ENCODE measurements around the gene FREM1.

The FREM1 gene

DNA sequence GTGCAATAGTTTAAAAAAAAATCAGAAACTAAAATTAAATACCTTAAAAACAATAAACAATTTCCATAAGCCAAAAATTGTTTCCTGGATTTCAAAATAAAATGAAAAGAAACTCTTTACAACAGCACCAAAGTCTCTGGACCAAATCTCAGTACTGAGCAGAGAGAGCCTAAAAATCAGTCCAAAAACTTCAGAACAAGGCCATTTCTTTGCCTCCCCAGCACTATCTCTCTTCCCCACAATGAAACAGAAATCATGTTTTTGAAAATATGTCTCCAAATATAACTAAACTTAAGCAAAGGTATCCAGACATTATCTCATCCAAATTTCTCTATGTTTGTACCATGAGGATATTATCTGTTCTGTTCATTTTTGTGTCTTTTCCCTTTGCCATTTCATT is 1.0 kb downstream of the FREM1 start:
- TF ChIP-seq ZFX (IDR thresholded peaks at IDR 0.05; ENCODE audit: borderline replicate concordance): no peak
- TF ChIP-seq, protein P1, sequence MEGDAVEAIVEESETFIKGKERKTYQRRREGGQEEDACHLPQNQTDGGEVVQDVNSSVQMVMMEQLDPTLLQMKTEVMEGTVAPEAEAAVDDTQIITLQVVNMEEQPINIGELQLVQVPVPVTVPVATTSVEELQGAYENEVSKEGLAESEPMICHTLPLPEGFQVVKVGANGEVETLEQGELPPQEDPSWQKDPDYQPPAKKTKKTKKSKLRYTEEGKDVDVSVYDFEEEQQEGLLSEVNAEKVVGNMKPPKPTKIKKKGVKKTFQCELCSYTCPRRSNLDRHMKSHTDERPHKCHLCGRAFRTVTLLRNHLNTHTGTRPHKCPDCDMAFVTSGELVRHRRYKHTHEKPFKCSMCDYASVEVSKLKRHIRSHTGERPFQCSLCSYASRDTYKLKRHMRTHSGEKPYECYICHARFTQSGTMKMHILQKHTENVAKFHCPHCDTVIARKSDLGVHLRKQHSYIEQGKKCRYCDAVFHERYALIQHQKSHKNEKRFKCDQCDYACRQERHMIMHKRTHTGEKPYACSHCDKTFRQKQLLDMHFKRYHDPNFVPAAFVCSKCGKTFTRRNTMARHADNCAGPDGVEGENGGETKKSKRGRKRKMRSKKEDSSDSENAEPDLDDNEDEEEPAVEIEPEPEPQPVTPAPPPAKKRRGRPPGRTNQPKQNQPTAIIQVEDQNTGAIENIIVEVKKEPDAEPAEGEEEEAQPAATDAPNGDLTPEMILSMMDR (IDR thresholded peaks at IDR 0.05): no peak
- H3K27ac ChIP-seq: peak overlapping the region; percentile 55

DNA sequence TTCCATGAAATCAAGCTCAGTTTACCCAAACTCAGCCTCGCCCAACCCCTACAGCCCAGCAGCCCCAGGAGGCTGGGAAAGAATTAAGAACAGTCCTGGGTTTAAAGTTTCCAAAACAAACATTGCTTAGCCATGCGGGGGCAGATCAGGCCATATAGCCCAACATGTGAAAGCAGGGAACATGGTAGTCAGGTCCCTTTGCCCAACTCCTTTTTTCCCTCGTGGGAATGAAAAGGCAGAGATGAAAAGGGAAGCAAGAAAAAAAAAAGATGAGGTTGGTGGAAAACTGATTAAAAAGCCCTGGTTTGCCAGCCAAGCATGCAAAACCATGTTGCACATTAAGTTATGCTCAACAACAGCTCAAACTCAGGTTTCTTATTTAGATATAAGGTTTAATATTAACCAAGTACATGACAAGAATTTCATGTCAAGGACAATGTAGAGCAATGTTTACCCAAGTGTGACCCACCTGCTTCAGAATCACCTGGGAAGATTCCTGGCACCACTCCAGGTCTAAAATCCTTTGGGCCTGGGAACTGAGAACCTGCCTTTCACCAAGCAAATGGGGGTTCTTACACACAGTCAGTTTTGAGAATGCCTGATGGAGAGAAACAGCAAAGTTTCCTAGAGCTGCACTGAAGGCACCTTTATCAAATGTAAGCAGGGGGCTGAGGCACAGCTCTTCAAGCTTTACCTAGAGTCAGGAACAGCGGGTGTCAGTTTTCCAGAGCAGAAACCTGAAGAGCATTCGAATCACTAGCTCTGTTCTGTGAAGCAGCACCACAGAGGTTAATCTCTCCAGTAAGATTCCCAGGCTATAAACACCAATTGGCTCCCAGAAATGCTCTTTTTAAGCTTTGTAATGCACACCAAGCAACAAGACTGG is 1.7 kb downstream of the FREM1 start:
- TF ChIP-seq, protein P1 (IDR thresholded peaks at IDR 0.05): no peak
- no peak for TF ChIP-seq ZFX (IDR thresholded peaks at IDR 0.05; ENCODE audit: borderline replicate concordance)
- H3K27ac ChIP-seq: peak overlapping the region; percentile 55

DNA sequence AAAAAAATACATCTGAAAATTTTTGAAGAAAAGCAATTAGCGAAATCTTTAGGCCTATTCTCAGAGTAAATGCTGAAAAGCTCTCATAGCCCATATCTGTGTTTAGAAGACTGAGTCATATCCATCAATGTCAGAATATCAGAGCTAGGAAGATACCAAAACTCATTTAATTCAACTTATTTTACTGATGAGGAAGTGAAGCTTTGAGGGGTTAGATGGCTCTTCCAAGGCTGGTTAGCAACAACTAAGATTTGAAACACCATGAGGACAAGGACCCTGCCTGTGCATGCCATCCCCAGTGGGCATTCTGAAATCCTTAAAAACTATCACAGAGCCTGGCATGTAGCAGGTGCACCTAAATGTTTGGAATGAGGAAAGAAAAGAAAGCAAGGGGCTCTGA is 2.5 kb downstream of the FREM1 start:
- peak overlapping the region; percentile 55 for H3K27ac ChIP-seq
- TF ChIP-seq, protein P1 (IDR thresholded peaks at IDR 0.05): no peak
- TF ChIP-seq ZFX (IDR thresholded peaks at IDR 0.05; ENCODE audit: borderline replicate concordance): no peak

DNA sequence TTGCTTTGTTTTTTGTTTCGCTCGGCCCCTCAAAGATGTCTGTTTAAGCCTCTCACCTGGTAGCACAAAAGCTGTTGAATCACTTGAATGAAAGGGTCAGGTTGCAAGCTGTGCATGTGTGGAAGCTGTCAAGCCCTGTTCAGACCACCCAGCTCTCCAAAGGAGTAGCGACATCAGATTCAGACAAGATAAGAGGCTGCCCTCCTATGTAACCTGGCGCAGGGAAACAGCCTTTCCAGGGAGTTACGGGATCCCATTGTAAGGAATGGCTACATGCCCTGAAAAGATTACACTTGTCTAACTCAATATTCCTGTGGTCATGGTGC is 2.9 kb downstream of the FREM1 start:
- H3K27ac ChIP-seq: no peak overlapping the region; the same call in 1 of the 2 replicates
- TF ChIP-seq, protein P1 (IDR thresholded peaks at IDR 0.05): no peak
- TF ChIP-seq ZFX (IDR thresholded peaks at IDR 0.05; ENCODE audit: borderline replicate concordance): no peak

DNA sequence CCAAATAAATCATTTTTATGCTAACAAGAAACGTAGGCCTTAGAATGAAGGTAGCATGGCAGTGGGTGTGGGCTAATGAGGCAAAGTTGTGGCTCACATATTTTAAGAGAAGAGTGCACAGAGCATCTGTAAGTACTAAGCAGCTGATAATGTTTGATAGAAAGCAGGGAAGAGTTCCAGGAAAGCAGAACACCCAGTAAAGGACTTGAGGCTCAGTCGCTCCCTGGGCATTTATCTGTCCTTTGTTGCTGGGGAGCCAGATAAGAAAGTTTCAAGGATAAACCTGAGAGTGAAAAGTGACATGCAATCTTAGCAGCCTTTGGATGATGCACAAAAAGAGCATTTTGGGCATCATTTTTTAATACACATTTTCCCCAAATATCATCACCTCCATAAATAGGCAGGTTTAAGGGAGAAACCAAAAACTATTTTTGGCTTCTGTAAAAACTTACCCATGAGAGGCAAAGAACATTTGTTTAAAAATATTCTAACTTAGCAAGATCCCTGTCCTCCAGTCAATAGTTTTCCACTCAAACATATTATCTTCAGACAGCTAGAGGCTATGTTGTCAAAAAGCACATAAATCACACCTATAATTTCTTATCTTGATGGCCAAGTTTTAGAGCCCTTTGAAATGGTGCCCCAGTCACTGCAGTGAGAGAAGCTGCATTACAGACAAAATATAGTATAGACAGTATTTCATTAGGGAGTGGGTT is 3.4 kb downstream of the FREM1 start:
- no peak overlapping the region for H3K27ac ChIP-seq
- TF ChIP-seq ZFX (IDR thresholded peaks at IDR 0.05; ENCODE audit: borderline replicate concordance): no peak
- TF ChIP-seq, protein P1 (IDR thresholded peaks at IDR 0.05): no peak

DNA sequence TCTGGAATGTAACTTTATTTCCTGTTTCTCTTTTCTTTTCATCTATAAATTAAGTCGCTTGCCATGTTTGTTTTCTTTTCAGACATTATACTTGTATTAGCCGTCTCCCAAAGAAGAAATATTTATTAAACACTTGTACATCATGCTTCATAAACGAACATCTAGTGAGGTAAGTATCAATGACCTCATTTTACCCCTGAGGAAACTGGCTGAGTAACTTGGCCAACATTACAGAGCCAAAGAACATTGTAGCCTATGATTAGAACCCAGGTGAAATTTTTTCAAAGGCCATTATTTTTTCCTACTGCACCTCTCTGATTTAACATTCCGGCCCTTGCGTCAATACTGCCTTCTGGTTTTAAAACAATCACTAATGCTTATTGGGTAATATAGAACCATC is 4.2 kb downstream of the FREM1 start:
- H3K27ac ChIP-seq: no peak overlapping the region
- no peak for TF ChIP-seq ZFX (IDR thresholded peaks at IDR 0.05; ENCODE audit: borderline replicate concordance)
- TF ChIP-seq, protein P1 (IDR thresholded peaks at IDR 0.05): no peak

DNA sequence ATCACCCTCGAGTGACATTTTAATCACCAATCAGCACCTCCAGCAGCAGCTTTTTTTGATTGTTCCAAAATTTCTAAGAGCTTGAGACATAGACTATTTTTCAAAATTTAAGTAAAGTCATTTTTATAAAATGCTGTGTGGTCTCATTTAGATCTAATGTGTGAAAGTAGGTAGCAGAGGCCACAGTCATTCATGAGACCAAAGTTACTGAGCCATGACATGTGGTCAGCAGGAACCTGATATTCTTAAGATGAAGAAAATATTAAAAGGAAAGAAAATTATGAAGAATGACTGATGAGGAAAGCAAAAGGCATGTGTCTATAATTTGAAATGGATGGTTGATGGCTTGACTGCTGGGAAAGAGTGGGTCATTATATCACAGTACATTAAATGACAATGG is 7.2 kb downstream of the FREM1 start:
- TF ChIP-seq, protein P1 (IDR thresholded peaks at IDR 0.05): no peak
- TF ChIP-seq ZFX (IDR thresholded peaks at IDR 0.05; ENCODE audit: borderline replicate concordance): no peak
- H3K27ac ChIP-seq: no peak overlapping the region

Measured in 22Rv1 (cell line).